OCI-LY7 (cell line): Measurements from ENCODE around the gene DUS1L. TPM values are rescaled to one million over a fixed set of nuclear protein-coding genes. Genes with fewer than 3 reads are reported as not detected.

ENCODE experiments used
- BruUV-seq: library from RNA; stranded (reverse); fragments of 400-500 nt; replicated peaks from 2 replicates; lab custom pipeline; 2021; lab: Mats Ljungman, UMichigan
- CTCF ChIA-PET: fragments of 300-600 bp; sonication (Branson Sonifier 250); formaldehyde crosslinking; loops from one replicate; lab custom pipeline; 2022; ENCODE audit warnings: antibody characterized with exemption; ENCODE audit not compliant: unreplicated experiment; lab: Charles Lee
- POLR2A ChIA-PET: fragments of 300-600 bp; sonication (Branson Sonifier 250); formaldehyde crosslinking; loops from one replicate; lab custom pipeline; 2022; ENCODE audit warnings: antibody characterized with exemption; lab: Charles Lee
- DNase-seq: peaks from one replicate; pipeline ENCODE4 v3.0.0-alpha.2; 2015; ENCODE audit warnings: low spot score
- H2AFZ ChIP-seq: fragments of 200-600 bp; sonication (generic), shearing (Covaris generic); 2 replicates; pipeline ENCODE4 v1.6.1; 2014; ENCODE audit warnings: mild to moderate bottlenecking, antibody characterized with exemption, low read length, moderate library complexity
- H3K27ac ChIP-seq: fragments of 200-600 bp; sonication (generic); 2 replicates; pipeline ENCODE4 v1.5.1; 2014; ENCODE audit warnings: mixed run types, low read depth, mild to moderate bottlenecking, moderate library complexity, low read length, inconsistent platforms; ENCODE audit not compliant: poor library complexity, severe bottlenecking
- H3K36me3 ChIP-seq: fragments of 200-600 bp; sonication (generic); 2 replicates; pipeline ENCODE4 v1.6.1; 2014; ENCODE audit warnings: mild to moderate bottlenecking, antibody characterized with exemption, low read length, moderate library complexity, mixed read lengths; ENCODE audit not compliant: insufficient read depth
- H3K4me1 ChIP-seq: fragments of 200-600 bp; sonication (generic); 2 replicates; pipeline ENCODE4 v1.5.1; 2014; ENCODE audit warnings: mild to moderate bottlenecking, low read length; ENCODE audit not compliant: insufficient read depth, poor library complexity, severe bottlenecking
- H3K4me2 ChIP-seq: fragments of 200-600 bp; sonication (generic); 2 replicates; pipeline ENCODE4 v1.6.1; 2014; ENCODE audit warnings: mild to moderate bottlenecking, low read length
- H3K4me3 ChIP-seq: fragments of 200-600 bp; sonication (generic); 2 replicates; pipeline ENCODE4 v1.5.1; 2014; ENCODE audit warnings: mild to moderate bottlenecking, low read depth, low read length; ENCODE audit not compliant: poor library complexity, severe bottlenecking
- H3K79me2 ChIP-seq: fragments of 200-600 bp; sonication (generic); 2 replicates; pipeline ENCODE4 v1.6.1; 2016; ENCODE audit warnings: low read depth, mild to moderate bottlenecking, low read length, moderate library complexity, mixed read lengths; ENCODE audit not compliant: insufficient read depth
- H3K9me2 ChIP-seq: fragments of 200-600 bp; sonication (generic); 2 replicates; pipeline ENCODE4 v1.6.1; 2016; ENCODE audit warnings: mild to moderate bottlenecking, low read length, mixed read lengths; ENCODE audit not compliant: insufficient read depth
- H3K9me3 ChIP-seq: fragments of 200-600 bp; sonication (generic); 2 replicates; pipeline ENCODE4 v1.6.1; 2014; ENCODE audit warnings: mild to moderate bottlenecking, mixed run types, low read length, mixed read lengths
- H4K20me1 ChIP-seq: fragments of 200-600 bp; sonication (generic); 2 replicates; pipeline ENCODE4 v1.6.1; 2014; ENCODE audit warnings: mild to moderate bottlenecking, antibody characterized with exemption, low read length, moderate library complexity, mixed read lengths; ENCODE audit not compliant: insufficient read depth
- EZH2phosphoT487 ChIP-seq: fragments of 200-600 bp; sonication (generic); IDR thresholded peaks from 2 replicates; pipeline ENCODE4 v1.6.1; 2018; ENCODE audit warnings: low read depth, borderline replicate concordance, mild to moderate bottlenecking, mixed run types, antibody characterized with exemption, low read length, moderate library complexity, mixed read lengths
- intact Hi-C: fragments of 100-400 bp; cut with micrococcal nuclease; formaldehyde crosslinking; loops from one replicate; pipeline ENCODE4 v1.10.0; 2022; ENCODE audit not compliant: unreplicated experiment
- total RNA-seq, 2 experiments: library from RNA; depleted of rRNA in 1 of 2; stranded (reverse); fragments of >200 nt in 1 of 2; shearing (Covaris generic) in 1 of 2; gene quantifications; 2 replicates each; pipeline ENCODE4 v1.2.3, GENCODE V29; 2014 to 2022
- TF ChIP-seq, protein P1 (sequence below): fragments of 200-600 bp; sonication (generic); conservative IDR thresholded peaks from 2 replicates; pipeline ENCODE4 v1.5.1; 2014; ENCODE audit warnings: mild to moderate bottlenecking, antibody characterized with exemption, low read length, moderate library complexity, mixed read lengths

Gene DUS1L
- total RNA-seq, 2 experiments from 2014 or later: 320 to 388 TPM

DNA sequence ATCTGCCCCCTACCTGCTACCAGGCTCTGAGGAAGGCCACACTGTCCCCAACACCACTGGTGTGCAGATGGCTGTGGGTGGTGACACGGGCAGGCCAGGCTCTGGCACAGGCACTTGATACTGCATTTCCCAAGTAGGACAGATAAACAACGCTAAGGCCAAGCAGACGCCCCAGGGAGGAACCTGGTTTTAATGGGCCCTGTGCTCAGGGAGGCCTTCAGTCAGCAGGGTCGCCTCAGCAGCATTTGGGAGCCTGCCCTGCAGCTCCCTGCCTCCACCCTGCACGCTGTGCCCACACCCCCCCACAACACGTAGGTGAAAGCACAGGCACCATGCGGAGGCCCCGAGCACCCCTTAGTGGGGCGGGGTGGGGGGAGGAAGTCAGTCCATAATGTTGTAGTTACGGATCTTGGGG lies 35.7 kb upstream of the DUS1L start:
- Histone ChIP-seq H3K9me2 (no peaks in the 10 kb centered on the region), H3K27ac (peak overlapping the region; percentile 89), H4K20me1 (0 out of 2 replicates have a peak, but pooled peaks cover 8% of the 10 kb centered on the region), H3K4me2 (peak overlapping the region; percentile 84), H3K79me2 (peaks cover 23% of the 10 kb centered on the region), H3K4me1 (peaks cover 59% of the 10 kb centered on the region), H3K36me3 (peaks cover 12% of the 10 kb centered on the region), H3K4me3 (peak overlapping the region; percentile 87), H3K9me3 (no peaks in the 10 kb centered on the region), H2AFZ (no peak overlapping the region)
- intact Hi-C loops: loop anchor here (5.0 kb wide), 1 partner anchor 134 kb away; no protein-coding TSS in a partner anchor
- DNase-seq: peak; percentile 42
- TF ChIP-seq, protein P1, sequence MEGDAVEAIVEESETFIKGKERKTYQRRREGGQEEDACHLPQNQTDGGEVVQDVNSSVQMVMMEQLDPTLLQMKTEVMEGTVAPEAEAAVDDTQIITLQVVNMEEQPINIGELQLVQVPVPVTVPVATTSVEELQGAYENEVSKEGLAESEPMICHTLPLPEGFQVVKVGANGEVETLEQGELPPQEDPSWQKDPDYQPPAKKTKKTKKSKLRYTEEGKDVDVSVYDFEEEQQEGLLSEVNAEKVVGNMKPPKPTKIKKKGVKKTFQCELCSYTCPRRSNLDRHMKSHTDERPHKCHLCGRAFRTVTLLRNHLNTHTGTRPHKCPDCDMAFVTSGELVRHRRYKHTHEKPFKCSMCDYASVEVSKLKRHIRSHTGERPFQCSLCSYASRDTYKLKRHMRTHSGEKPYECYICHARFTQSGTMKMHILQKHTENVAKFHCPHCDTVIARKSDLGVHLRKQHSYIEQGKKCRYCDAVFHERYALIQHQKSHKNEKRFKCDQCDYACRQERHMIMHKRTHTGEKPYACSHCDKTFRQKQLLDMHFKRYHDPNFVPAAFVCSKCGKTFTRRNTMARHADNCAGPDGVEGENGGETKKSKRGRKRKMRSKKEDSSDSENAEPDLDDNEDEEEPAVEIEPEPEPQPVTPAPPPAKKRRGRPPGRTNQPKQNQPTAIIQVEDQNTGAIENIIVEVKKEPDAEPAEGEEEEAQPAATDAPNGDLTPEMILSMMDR: no peak
- TF ChIP-seq EZH2phosphoT487: no peak
- POLR2A ChIA-PET: no interaction called here
- CTCF ChIA-PET: no interaction called here
- no TSS peak for BruUV-seq

DNA sequence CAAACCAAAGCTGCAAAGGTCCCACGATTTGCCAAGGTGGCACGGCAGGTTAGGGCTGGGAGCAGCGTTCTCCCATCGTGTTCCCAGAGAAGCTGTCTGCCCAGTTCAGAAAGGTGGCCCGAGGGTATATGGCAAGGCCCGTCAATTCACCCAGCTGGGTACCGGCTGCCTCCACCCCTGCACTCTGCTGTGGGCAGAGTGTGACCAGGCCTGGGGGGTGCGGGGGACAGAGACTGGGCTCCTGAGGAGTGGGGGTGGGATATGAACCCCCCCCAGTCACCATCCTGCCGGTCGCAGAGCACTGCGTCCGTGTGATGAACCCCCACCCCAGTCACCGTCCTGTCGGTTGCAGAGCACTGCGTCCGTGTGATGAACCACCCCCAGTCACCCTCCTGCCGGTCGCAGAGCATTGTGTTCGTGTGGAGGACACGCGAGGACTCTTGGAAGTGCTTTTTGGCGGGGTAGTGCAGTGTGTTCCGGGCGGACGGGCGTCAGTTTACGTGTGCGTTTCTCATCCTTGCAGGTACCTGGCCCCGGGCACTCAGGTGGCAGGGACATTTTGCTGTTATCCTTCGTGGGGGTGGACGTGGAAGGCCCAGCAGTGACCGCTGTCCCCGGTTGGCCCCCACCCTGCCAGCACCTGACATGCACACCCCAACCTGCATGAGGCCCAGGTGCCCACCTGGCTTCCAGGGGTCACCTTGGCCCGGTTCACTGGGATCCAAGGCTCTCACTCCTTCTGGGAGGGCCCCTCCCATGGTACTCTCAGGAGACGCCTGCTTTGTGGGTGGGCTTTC lies 35.1 kb upstream of the DUS1L start:
- H3K9me2 ChIP-seq: no peaks in the 10 kb centered on the region
- H3K4me1 ChIP-seq: peaks cover 59% of the 10 kb centered on the region
- H3K27ac ChIP-seq: peak overlapping the region; percentile 89
- no peak for TF ChIP-seq EZH2phosphoT487
- TF ChIP-seq, protein P1: no peak
- H3K36me3 ChIP-seq: peaks cover 18% of the 10 kb centered on the region
- DNase-seq: no peak
- H3K4me2 ChIP-seq: peak overlapping the region; percentile 84
- no TSS peak for BruUV-seq
- intact Hi-C loops: loop anchor here (5.0 kb wide), 1 partner anchor 133 kb away; no protein-coding TSS in a partner anchor
- ChIA-PET CTCF (no interaction called here), POLR2A (interaction anchor here (0.5 kb wide), 1 partner anchor 59 kb away, joined by 3 read pairs; no protein-coding TSS in a partner anchor)
- H3K4me3 ChIP-seq: peak overlapping the region; percentile 87
- H2AFZ ChIP-seq: no peak overlapping the region
- H3K9me3 ChIP-seq: no peaks in the 10 kb centered on the region
- H4K20me1 ChIP-seq: peaks cover 14% of the 10 kb centered on the region; the same call in 1 of the 2 replicates
- peaks cover 29% of the 10 kb centered on the region for H3K79me2 ChIP-seq
